HCT116 (cell line): ENCODE measurements around the gene ACVRL1. TPM values are rescaled to one million over a fixed set of nuclear protein-coding genes. Genes with fewer than 3 reads are reported as not detected.

Source experiments
- ATAC-seq: fragments of 200-7000 bp; cut with Tn5 transposase; 2 replicates; pipeline ENCODE4 v1.9.1; 2020; ENCODE audit warnings: mild to moderate bottlenecking, moderate library complexity
- BruUV-seq: library from RNA; stranded (reverse); fragments of 400-500 nt; replicated peaks from 2 replicates; lab custom pipeline; 2021; lab: Mats Ljungman, UMichigan
- CTCF ChIA-PET: fragments of 300-600 bp; sonication (Branson Sonifier 250); formaldehyde crosslinking; loops from one replicate; lab custom pipeline; 2021; ENCODE audit warnings: antibody characterized with exemption; lab: Charles Lee
- POLR2A ChIA-PET: fragments of 300-600, 350-600 bp; sonication (Branson Sonifier 250); formaldehyde crosslinking; loops from one replicate; lab custom pipeline; 2021; ENCODE audit warnings: antibody characterized with exemption; lab: Charles Lee
- RAD21 ChIA-PET, 2 experiments: fragments of 300-600 bp; sonication (Branson Sonifier 250); formaldehyde crosslinking; loops; one replicate each; lab custom pipeline; 2023; ENCODE audit warnings: low total read pairs in 2 of 2; ENCODE audit not compliant: uncharacterized antibody in 2 of 2, unreplicated experiment in 2 of 2, low non-redundant PET in 1 of 2; lab: Charles Lee
- DNase-seq: peaks from one replicate; pipeline ENCODE4 v3.0.0-alpha.2; 2010; ENCODE audit warnings: low read depth, low spot score
- H2AFZ ChIP-seq: fragments of 200-600 bp; shearing (Covaris generic), sonication (generic); 2 replicates; pipeline ENCODE4 v1.6.1; 2017; ENCODE audit warnings: low read depth, mixed run types, mixed read lengths, antibody characterized with exemption, low read length; ENCODE audit not compliant: poor library complexity, severe bottlenecking
- H3K27ac ChIP-seq: 2 replicates; pipeline ENCODE4 v1.5.1; 2012; ENCODE audit warnings: low read depth, low read length
- H3K27me3 ChIP-seq: fragments of 200-600 bp; sonication (generic); 2 replicates; pipeline ENCODE4 v1.6.1; 2016; ENCODE audit warnings: mixed run types, low read length, mixed read lengths; ENCODE audit not compliant: insufficient read depth
- H3K36me3 ChIP-seq, 2 experiments: fragments of 200-500 bp in 1 of 2; fragments of 200-600 bp in 1 of 2; sonication (Bioruptor generic) in 1 of 2; sonication (generic) in 1 of 2; 2 replicates each; pipeline versions ENCODE4 v1.5.1 to v1.6.1; 2014 to 2016; ENCODE audit warnings: low read length in 2 of 2, inconsistent platforms in 1 of 2, mixed read lengths in 1 of 2, mixed run types in 1 of 2; ENCODE audit not compliant: insufficient read depth in 2 of 2, control insufficient read depth in 1 of 2
- H3K4me1 ChIP-seq, 2 experiments: fragments of 200-600 bp in 1 of 2; sonication (generic) in 1 of 2; 2 replicates each; pipeline versions ENCODE4 v1.5.1 to v1.6.1; 2012 to 2017; ENCODE audit warnings: low read length in 2 of 2, inconsistent platforms in 1 of 2, mild to moderate bottlenecking in 1 of 2, mixed read lengths in 1 of 2, mixed run types in 1 of 2, moderate library complexity in 1 of 2; ENCODE audit not compliant: insufficient read depth in 2 of 2, control insufficient read depth in 1 of 2
- H3K4me2 ChIP-seq: fragments of 200-600 bp; sonication (generic); 2 replicates; pipeline ENCODE4 v1.6.1; 2017; ENCODE audit warnings: mixed run types, low read length, mixed read lengths
- H3K4me3 ChIP-seq, 2 experiments: fragments of 200-600 bp in 1 of 2; sonication (generic) in 1 of 2; replicated peaks in 1 of 2; 2 replicates each; pipeline ENCODE4 v1.5.1; 2011 to 2016; ENCODE audit warnings: low read length in 2 of 2, control low read depth in 1 of 2, low read depth in 1 of 2, mild to moderate bottlenecking in 1 of 2, mixed read lengths in 1 of 2, mixed run types in 1 of 2
- H3K79me2 ChIP-seq: fragments of 200-600 bp; sonication (generic); 2 replicates; pipeline ENCODE4 v1.6.1; 2017; ENCODE audit warnings: mild to moderate bottlenecking, mixed run types, low read length, moderate library complexity, mixed read lengths; ENCODE audit not compliant: insufficient read depth
- H3K9ac ChIP-seq: fragments of 200-600 bp; sonication (generic); 2 replicates; pipeline ENCODE4 v1.6.1; 2016; ENCODE audit warnings: low read length, mixed read lengths
- H3K9me2 ChIP-seq: fragments of 200-600 bp; sonication (generic), shearing (Covaris generic); 2 replicates; pipeline ENCODE4 v1.6.1; 2017; ENCODE audit warnings: mixed run types, mild to moderate bottlenecking, moderate library complexity; ENCODE audit not compliant: insufficient read depth
- H3K9me3 ChIP-seq, 2 experiments: fragments of 200-500 bp in 1 of 2; fragments of 200-600 bp in 1 of 2; sonication (Bioruptor generic) in 1 of 2; sonication (generic) in 1 of 2; 2 replicates each; pipeline ENCODE4 v1.6.1; 2014 to 2017; ENCODE audit warnings: low read length in 2 of 2, mixed read lengths in 2 of 2, inconsistent platforms in 1 of 2, low read depth in 1 of 2, mild to moderate bottlenecking in 1 of 2, mixed run types in 1 of 2, moderate library complexity in 1 of 2; ENCODE audit not compliant: control insufficient read depth in 1 of 2, insufficient read depth in 1 of 2
- H4K20me1 ChIP-seq: fragments of 200-600 bp; sonication (generic), shearing (Covaris generic); 2 replicates; pipeline ENCODE4 v1.6.1; 2017; ENCODE audit warnings: mixed run types, mild to moderate bottlenecking, moderate library complexity; ENCODE audit not compliant: insufficient read depth
- CTCF ChIP-seq, 3 experiments: fragments of 200-600 bp in 1 of 3; sonication (generic) in 1 of 3; IDR thresholded peaks in 2 of 3; conservative IDR thresholded peaks in 1 of 3; 2 replicates each; pipeline ENCODE4 v1.5.1; 2012 to 2017; ENCODE audit warnings: low read depth in 2 of 3, low read length in 2 of 3, antibody characterized with exemption in 1 of 3, borderline replicate concordance in 1 of 3, control low read depth in 1 of 3, mild to moderate bottlenecking in 1 of 3, mixed read lengths in 1 of 3, mixed run types in 1 of 3, moderate library complexity in 1 of 3; ENCODE audit not compliant: insufficient read depth in 1 of 3
- JUND ChIP-seq: IDR thresholded peaks from 2 replicates; pipeline ENCODE4 v1.6.1; 2012
- ZBTB33 ChIP-seq: IDR thresholded peaks from 2 replicates; pipeline ENCODE4 v1.6.1; 2011; ENCODE audit warnings: mild to moderate bottlenecking, low read length, moderate library complexity; ENCODE audit not compliant: insufficient replicate concordance; ENCODE audit errors: extremely low read depth
- intact Hi-C: fragments of 100-400 bp; cut with micrococcal nuclease; formaldehyde crosslinking; loops from 2 replicates; pipeline ENCODE4 v1.10.0; 2022
- total RNA-seq: library from RNA; stranded (reverse); gene quantifications from one replicate; pipeline ENCODE4 v1.2.1, GENCODE V29; 2021; ENCODE audit not compliant: unreplicated experiment

The ACVRL1 gene
- total RNA-seq, 1 experiment from 2014 or later, result 2.5 TPM

GRCh38 chr12:51871918-51872688, 35.2 kb upstream of the ACVRL1 start:
- no TSS peak for BruUV-seq
- H3K4me2 ChIP-seq, result no peak overlapping the region
- no peak for TF ChIP-seq JUND
- no peak for TF ChIP-seq CTCF (IDR thresholded peaks at IDR 0.05 in 2 of 3, conservative IDR thresholded peaks at IDR 0.05 in 1 of 3; ENCODE audit: borderline replicate concordance in 1 of 3, insufficient read depth in 1 of 3, low read depth in 2 of 3, low read length in 2 of 3)
- no peak for TF ChIP-seq ZBTB33
- H3K27me3 ChIP-seq, result no peaks in the 10 kb centered on the region
- intact Hi-C loops, result no loop called here
- H3K4me3 ChIP-seq, result no peak overlapping the region
- H3K9ac ChIP-seq, result no peak overlapping the region
- DNase-seq (no peak), ATAC-seq (no peak)
- H2AFZ ChIP-seq, result no peak overlapping the region
- no peaks in the 10 kb centered on the region for H3K36me3 ChIP-seq
- ChIA-PET POLR2A (no interaction called here), CTCF (interaction anchor here (0.7 kb wide), 1 partner anchor 451 kb away, joined by 3 read pairs; no protein-coding TSS in a partner anchor), RAD21 (no interaction called here)
- H4K20me1 ChIP-seq, result no peaks in the 10 kb centered on the region
- no peaks in the 10 kb centered on the region for H3K9me3 ChIP-seq
- H3K4me1 ChIP-seq, result 0 out of 4 replicates have a peak, but pooled peaks cover 0 to under 1% of the 10 kb centered on the region in 2 experiments
- no peak overlapping the region for H3K27ac ChIP-seq
- no peaks in the 10 kb centered on the region for H3K79me2 ChIP-seq
- H3K9me2 ChIP-seq, result no peaks in the 10 kb centered on the region
